HG02870 (cell line): ENCODE results near the gene CMC2.

Source experiments
- ATAC-seq: cut with Tn5 transposase; IDR thresholded peaks from one replicate; pipeline ENCODE4 v1.9.1; 2021; ENCODE audit warnings: mild to moderate bottlenecking, moderate library complexity; ENCODE audit not compliant: unreplicated experiment

Gene CMC2

DNA sequence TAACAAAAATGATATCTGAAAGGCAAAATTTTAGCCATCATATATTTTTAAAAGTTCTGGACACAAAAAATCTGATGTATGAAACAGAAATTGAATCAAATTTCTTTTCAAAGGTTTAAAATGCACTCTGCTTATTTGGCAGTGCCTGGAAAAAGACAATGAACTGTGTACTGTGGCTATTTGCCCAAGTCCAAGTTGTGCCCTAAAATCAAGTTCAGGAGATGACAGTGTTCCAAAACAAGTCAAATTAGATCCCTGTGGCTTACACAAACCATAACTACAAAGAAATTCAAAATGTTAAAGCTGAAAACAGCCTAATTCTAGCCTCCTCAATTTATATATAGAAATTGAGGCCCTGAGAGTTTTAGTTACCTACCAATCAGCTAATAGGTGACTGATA is 25.6 kb downstream of the CMC2 start:
- no peak for ATAC-seq

DNA sequence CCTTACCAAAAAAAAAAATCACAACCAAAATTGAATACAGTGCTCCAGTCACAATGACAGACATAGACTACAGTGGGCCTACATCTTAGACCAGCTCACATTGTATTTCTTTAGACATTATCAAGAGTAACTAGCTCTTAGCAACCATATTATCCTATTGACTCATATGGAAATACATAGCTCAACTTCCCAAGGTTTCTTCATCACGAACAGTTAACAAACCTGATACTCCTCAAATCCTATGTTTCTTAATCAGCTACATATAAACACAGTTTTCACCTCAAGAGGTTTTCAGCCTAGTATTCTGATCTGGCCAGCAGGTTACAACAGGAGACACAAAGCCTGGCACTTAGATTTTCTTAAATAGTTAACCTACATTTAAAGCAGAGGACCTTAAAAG is 29.7 kb downstream of the CMC2 start:
- ATAC-seq = no peak

DNA sequence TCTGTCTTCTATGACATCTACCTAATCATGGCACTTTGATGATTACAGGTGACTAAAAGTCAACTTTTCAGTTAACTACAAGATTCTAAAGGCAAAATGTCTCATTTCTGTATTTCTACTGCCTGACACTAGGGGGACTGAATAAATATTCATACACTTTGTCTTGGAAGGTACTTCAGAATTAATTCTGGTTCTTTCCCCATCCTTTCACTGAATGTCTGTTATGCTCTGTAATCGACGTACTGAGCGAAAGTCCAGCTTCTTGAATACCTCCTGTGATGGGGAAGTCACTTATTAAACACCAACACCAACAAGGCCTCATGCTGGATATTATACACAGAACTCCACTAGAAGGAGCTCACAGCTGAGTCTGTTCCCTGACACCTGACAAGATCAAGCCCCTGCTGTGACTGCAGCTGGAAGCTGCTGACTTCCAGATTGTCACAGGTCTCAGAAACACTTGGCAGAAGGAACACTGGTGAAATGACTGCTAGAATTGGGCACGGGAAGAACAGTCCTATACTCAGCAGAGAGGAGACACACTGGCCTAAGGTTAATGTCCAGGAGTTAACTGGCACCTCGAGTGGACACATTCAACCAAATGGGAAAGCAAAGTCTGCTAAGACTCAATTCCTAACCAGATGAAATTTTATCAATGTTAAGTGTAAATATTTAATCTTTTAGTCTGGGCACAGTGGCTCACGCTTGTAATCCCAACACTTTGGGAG is 31.9 kb downstream of the CMC2 start:
- ATAC-seq = no peak

DNA sequence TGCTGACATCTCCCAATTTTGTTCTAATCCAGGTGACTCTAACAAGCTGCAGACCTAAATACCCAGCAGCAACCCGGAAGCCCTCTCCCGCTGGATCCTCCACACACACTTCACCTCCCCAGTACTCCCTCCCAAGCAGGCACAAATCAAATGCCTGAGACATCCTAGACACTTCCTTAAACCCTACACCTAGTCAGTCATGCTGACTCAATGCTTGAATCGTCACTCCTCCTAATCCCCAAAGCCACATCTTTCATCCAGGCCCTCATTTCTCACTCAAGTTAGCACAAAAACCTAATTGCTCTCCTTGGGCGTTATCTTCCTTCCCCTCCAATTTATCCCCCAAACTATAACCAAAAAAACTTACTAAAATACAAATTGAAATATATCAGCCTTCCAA is 32.7 kb downstream of the CMC2 start:
- no peak for ATAC-seq

DNA sequence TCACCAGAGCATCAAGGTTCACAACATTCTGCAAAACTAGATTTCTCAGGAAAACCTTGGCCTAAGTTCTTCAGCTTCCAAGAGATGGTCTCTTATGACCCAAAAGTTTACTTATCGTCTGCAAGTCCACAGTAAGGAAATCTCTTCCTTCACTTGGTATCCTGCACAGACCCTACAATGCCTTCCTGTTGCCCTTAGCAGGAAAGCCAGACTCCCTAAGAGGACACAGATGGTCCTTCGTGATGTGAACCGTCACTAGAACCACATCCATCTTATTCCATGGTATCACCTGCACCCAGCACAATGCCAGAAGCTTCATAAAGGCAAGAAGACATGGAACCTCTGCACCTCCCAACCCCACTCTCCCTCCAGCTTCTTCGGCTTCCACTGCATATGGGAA is 34.1 kb downstream of the CMC2 start:
- ATAC-seq = no peak

DNA sequence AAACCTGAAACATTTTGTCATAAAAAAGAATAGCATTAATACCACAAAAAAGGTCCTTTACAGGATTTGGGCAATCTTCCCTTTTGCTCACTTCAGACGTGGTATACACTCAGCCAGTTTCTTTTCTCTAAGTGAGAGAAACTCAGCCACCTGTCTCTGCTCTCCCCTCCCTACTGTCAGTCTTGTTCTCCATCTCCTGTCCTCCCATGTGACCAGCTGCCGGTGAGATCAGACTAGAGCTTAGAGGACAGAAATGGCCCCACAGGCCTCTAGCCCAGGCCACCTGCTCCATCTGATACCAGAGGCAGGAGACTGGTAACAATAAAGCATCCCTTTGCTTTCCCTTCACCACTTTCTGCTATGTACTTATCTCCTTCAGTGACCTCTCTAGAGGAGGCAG is 34.9 kb downstream of the CMC2 start:
- peak; percentile 87 for ATAC-seq

DNA sequence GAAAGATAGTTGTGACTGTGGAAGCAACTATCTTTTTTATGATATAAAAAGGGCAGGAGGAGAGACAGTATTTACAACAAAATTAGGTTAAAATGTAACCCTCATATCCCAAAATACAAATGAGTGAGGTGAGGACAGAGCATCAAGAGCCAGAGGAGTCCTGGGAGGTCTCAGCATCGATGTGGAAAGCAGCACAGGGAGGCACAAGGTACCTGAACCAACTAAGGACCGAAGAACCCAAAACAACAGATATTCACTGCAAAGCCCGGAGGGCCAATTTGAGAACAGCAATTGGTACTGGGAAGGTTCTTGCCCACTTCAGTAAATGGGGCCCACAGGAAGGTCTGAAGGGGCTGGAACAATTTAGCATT is 37.6 kb downstream of the CMC2 start:
- no peak for ATAC-seq

DNA sequence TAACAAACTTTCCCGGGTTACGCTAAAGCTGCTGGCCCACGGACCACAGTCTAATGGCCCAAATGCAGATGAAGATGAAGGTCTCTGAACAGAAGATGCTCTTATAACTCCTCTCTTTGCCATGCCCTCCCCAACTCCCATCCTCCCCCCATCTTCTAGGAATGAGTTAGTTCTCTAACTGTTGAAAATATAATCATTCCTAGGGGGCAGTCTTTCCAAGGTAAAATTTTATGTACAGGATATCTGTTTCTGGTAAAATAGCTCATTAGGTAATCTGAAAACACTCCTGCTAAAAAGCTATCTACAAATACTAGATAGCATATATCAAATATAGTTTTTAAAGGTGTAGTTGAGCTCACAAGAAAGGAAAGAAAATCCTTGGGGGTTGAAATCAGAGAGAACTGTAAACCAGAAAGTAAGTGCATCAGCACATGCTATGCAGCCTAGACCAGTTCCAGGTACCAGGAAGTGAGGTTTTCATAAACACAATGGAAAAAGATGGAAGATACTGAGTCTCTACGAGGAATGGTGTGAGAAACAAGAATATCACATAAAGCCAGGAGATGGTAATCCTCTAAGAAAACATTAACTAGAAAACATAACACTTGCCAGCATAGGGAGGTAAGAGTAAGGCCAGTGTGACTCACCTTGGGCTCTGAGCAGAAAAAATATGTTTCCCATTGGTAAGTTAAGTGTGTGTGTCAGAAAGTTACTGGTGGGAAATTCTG is 38.1 kb downstream of the CMC2 start:
- ATAC-seq = no peak

DNA sequence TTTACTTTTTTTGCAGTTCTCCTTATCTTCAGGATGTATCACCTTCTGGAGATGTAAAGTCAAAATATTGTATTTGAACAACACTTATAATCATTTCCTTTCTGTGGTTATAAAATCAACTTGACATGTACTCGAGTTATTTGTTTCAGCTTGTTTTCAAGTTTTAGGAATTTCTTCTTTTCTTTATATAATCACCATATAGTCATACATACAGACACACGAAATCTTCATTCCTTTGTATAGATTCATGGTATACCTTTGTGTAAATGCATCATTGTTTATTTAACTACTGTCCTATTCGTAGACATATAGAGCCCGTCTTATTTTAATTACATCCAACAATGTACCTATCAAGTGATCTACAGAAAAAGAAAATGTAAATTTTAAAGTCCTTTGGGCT is 40.1 kb downstream of the CMC2 start:
- ATAC-seq = no peak

DNA sequence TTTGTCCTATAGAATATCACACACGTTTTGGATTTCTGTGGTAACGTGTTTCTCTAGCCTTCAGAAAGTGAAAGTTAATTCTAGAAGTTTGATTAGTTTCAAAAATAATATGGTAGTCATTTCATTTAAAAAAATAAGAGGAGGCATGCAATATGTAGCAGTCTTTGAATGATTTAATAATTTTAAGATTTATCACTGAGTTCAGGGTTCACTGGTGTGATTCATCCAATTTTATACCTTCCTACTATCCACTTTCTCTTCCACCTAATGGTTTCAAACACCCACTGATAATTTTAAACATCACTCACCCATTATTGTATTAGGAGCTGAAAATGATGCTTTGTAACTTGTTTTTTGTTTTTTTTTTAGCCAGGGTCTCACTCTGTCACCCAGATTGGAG is 42.3 kb downstream of the CMC2 start:
- no peak for ATAC-seq

DNA sequence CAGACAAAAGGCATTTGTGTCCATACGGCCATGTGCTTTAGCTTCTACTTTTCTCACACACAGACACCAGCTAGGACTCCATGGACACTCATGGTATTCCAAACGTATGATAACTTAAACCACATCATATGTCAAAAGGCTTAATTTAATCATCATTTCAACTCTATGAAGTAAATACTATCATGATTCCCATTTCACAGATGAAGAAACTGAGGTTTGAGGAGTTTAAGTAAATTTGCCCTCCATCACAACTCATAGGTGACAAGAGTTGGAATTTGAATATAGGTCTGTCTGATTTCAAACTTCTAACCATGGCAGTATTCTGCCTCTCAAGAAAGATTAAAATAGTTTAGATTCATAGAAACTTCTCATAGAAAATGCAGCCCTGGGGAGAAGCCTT is 43.8 kb downstream of the CMC2 start:
- ATAC-seq = no peak

DNA sequence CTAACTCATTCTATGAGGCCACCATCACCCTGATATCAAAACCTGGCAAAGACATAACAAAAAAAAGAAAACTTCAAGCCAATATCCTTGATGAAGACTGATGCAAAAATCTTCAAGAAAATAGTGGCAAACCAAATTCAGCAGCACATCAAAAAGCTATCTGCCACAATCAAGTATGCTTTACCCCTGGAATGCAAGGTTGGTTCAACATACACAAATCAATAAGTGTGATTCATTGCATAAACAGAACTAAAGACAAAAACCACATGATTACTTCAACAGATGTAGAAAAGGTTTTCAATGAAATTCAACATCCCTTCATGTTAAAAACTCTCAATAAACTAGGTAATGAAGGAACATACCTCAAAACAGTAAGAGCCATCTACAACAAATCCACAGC is 48.4 kb downstream of the CMC2 start:
- no peak for ATAC-seq

DNA sequence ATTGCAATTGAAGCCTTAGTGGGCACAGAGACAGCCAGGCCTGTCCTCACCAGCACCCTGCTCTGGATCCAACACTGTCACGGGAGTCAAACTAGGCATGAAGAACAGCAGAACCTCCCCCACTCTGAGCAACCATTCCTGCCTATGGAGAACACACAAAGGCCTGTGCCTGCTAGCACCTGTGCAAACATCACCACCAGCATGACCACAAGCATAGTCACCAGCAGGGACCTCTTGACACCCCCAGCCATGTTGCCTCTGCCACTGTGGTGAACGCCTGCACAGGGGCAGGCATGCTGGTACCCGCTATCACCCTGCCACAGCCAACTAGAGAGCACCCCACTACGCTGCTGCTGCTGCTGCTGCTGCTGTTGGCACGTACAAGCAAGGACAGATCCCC is 51.7 kb downstream of the CMC2 start:
- no peak for ATAC-seq

DNA sequence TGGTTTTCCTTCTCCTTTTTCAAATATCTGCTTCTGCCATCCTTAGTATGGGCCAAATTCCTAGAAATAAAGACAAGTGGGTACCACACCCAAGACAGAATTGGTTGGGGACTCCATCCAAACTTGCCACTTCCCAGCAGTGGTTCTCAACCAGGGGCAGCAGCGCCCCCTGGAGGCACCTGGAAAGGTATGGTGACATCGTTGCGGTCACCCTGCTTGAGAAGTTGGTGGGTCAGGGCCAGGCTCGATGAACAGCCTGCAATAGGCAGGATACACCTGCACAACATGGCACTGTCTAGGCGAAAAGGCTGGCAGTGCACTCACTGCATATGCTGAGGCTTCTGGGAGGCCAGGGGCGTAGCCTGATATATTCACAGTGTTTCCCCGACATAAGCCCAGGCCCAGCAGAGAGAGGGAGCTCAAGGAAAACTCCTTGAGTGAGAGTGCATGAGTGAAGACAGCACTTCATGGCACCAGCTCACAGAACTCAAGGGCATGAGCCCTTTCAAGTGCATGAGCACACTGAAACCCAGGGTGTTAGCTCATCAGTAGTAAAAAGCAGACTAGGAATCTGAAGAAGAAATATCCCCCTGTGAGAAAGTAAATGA is 57.7 kb downstream of the CMC2 start:
- ATAC-seq = no peak

DNA sequence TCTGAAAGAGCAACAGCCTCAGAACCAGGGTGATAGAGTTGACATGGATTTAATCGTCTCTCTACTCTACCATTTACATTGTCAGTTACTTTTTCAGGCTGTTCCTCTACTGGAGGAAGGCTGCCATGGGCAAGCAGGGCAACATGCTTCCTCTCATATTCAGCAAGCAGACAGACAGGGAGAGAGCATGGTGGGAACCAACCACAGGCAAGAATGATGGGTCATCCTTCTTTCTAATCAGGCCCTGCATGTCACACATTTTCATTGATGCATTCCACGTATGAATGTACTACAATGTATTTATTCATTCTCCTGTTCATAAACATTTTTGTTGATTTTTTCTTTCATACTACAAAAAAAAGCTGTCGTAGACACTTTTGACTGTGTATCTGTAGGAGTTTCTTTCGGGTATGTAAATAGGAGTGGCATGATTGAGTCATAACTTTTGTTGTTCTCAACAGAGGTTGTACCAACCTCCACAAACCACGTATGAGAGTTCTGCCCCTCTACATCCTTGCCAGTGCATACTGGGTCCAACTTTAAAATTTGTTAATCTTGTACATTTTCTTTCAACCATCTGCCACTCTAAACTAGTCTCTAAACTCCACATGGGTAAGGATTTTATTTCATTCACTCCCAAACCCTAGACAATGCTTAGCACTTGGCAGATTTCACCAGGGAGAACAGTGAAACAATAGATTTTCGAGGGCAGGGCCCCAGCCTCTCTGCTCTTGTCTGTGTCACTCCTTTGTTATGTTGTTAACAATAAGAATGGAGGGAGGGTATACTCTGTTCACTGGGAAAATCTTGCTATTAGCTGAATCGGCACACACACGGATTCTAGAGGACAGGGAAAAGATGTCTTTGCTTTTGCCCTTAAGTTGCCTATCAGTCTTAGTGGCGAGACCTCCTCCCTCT is 58.7 kb downstream of the CMC2 start:
- ATAC-seq = no peak

DNA sequence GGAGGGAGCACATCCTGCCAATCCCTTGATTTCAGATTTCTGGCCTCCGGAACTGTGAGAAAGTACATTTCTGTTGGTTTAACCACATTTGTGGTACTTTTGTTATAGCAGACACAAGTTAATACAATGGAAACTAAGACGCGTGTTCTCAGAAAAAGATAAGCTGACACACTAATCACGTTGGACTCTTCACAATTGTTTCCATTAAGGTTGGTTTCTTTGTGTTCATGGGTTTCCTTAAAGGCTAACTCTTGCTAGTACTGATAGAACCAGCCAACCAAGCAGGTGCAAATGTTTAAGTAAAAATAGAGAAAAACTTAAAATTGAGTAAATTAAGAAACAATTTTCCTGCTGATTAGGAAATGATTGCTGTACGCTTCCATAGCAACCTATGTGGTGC is 59.4 kb downstream of the CMC2 start:
- ATAC-seq = no peak

DNA sequence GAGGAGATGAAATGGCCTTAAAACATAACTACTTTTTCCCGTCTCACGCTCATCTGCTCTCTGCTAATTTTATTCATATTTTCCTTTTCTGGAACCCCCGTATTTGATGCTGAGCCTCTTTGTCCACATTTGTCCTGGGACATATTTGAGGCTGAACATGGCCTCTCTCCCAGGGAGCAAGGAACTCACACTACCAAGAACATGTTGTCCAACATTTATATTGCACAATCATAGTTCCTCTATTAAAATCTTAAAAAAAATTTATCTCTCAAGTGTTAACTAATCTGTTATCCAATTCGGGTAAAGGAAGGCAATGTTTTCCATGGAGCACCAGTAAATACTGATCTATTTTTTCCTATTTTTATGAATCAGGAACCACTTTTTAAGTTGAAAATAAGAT is 60.2 kb downstream of the CMC2 start:
- ATAC-seq = no peak

DNA sequence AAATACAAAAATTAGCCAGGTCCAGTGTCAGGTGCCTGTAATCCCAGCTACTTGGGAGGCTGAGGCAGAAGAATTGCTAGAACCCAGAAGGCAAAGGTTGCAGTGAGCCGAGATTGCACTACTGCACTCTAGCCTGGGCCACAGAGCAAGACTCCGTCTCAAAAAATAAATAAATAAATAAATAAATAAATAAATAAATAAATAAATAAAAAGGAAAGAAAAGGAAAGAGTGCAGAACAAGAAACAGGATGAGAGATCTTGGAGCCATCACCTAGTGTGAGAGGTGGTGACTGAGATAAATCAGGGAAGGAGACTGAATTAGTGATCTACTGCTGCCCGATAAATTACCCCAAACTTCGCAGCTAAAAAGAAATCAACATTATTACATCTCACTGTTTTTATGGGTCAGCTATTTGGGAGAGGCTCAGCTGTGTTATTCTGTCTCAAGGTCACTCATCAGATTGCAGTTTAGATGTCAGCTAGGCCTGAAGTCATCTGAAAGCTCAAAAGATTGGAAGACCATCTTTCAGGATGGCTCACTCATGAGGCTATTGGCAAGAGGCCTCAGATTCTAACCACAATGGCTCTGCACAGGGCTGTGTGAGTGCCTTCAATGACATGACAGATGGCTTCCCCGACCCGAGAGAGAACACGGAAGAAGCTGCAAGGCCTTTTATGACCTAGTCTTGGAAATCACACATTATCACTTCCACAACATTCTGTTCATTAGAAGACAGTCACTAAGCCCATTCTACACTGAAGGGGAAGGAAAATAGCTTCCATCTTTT is 66.4 kb downstream of the CMC2 start:
- no peak for ATAC-seq

DNA sequence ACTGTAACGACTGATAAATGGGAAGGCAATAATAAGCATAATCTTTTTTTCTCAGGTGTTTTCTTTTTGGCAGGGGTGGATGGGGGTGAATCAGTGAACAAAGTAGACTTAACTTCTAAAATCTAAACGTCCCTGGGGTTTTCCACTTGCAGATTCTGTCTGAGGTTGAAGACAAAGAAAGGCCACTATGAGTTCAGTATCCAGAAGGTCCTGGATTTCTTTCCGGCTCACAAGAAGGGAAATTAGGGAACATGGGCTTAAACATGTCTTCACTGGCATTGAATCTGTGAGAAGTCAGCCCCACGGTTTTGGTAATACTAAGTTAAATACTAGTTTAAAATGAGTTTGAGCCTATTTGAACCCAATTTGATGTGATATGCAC is 67.8 kb downstream of the CMC2 start:
- ATAC-seq = no peak

DNA sequence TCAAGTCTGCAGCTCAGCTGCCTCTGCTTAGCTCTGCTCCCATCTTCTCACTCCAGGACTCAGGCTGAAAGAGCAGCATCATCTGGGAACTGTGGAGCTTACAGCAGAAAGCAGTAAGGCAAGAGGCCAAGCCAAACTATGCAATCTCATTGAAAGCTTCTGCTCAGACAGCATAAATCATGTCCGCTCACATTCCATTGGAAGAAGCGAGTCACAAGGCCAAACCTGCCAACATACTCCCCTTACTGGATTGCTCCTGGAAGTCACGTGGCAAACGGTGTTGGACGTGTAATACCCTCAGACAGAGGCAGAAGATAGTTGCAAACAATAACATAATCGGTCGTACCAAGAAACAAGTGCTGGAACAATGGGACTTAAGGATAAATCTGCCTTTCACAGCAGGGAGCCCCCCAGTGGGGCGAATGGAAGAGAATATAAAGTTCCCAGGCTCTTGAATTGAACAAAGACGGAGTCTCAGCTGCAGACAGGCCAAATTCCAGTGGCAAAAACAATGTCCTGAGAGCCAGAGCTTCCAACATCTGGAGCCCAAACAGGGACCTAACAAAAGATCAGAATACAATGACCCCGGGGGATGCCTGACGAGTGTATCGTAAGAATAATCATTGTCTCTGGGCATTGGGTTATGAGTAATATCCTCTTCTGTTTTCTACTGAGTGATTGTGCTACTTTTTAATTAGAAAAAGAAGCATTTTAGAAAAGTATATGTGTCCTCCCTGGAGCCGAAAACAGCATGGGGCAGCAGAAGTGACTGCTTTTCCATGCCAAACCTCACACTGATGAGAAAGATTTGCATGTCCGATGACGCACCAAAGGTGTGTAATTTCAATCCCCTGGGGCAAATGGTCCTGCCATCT is 68.4 kb downstream of the CMC2 start:
- ATAC-seq = no peak
